SJSA1 (cell line): ENCODE measurements around the gene SLC8A1. TPM values are rescaled to one million over a fixed set of nuclear protein-coding genes. Genes with fewer than 3 reads are reported as not detected.

Source experiments
- DNase-seq, 2 experiments: peaks; one replicate each; pipeline ENCODE4 v3.0.0-alpha.2; 2015 to 2020; ENCODE audit warnings: low spot score in 2 of 2, low read depth in 1 of 2
- H3K27ac ChIP-seq: fragments of 250-450 bp; sonication (Bioruptor Pico); 2 replicates; pipeline ENCODE4 v1.5.1; 2020; ENCODE audit warnings: mild to moderate bottlenecking, moderate library complexity
- H3K27me3 ChIP-seq: fragments of 250-450 bp; sonication (Bioruptor Pico); replicated peaks from 2 replicates; pipeline ENCODE4 v1.5.1; 2020; ENCODE audit warnings: mild to moderate bottlenecking, moderate library complexity
- H3K36me3 ChIP-seq: fragments of 250-450 bp; sonication (Bioruptor Pico); 2 replicates; pipeline ENCODE4 v1.5.1; 2020; ENCODE audit warnings: mild to moderate bottlenecking
- H3K4me1 ChIP-seq: fragments of 250-450 bp; sonication (Bioruptor Pico); replicated peaks from 2 replicates; pipeline ENCODE4 v1.6.1; 2021; ENCODE audit warnings: mild to moderate bottlenecking
- H3K4me3 ChIP-seq: fragments of 250-450 bp; sonication (Bioruptor Pico); 2 replicates; pipeline ENCODE4 v1.5.1; 2020; ENCODE audit warnings: mild to moderate bottlenecking
- H3K9me3 ChIP-seq: fragments of 250-450 bp; sonication (Bioruptor Pico); replicated peaks from 2 replicates; pipeline ENCODE4 v1.5.1; 2020; ENCODE audit warnings: mild to moderate bottlenecking
- total RNA-seq: library from RNA; depleted of rRNA; stranded (reverse); fragments of >200 nt; shearing (Covaris generic); gene quantifications from 2 replicates; pipeline ENCODE4 v1.2.3, GENCODE V29; 2014

SLC8A1 gene
- total RNA-seq, 1 experiment from 2014 or later: 20.1 TPM

DNA sequence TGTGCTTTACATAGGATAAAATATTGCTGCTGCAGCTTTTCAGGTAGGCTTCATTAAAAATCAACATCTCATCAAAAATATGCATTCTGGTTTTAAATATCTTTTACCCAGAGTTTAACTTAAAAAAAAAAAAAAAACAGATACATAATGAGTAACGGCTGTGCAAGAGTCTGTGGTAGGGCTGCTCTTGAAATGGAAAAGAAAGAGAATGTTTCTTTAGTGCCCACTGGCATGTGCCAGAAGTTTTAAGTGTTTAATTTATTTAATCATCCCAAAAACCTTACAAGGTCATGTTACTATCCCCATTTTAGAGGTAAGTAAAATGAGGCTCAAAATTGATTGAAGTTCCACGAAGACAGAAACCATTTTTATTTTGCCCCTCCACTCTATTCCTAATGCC lies 92.1 kb downstream of the SLC8A1 start:
- no peak overlapping the region for H3K27ac ChIP-seq
- no peaks in the 10 kb centered on the region for H3K9me3 ChIP-seq
- no peaks in the 10 kb centered on the region for H3K27me3 ChIP-seq
- no peaks in the 10 kb centered on the region for H3K36me3 ChIP-seq
- H3K4me1 ChIP-seq: peaks cover 7% of the 10 kb centered on the region
- no peak for DNase-seq
- H3K4me3 ChIP-seq: no peak overlapping the region

DNA sequence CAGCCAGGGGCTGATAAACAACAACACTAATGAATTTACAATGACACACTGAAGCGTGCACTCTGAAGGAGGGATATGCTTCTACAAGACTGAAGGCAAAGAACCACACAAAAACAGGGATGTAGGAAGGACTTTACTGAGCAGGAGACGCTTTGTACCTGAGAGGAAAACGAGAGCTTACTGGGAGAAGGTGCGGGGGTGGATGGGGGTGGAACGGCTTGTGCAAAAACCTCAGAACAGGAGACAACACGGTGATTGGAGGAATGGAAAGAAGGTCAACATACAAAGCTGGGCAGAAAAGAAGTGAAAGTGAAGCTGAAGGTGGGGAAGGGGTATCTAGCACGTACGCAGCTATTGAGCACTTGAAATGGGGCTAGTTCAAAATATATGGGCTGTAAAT lies 93.1 kb downstream of the SLC8A1 start:
- no peak overlapping the region for H3K27ac ChIP-seq

DNA sequence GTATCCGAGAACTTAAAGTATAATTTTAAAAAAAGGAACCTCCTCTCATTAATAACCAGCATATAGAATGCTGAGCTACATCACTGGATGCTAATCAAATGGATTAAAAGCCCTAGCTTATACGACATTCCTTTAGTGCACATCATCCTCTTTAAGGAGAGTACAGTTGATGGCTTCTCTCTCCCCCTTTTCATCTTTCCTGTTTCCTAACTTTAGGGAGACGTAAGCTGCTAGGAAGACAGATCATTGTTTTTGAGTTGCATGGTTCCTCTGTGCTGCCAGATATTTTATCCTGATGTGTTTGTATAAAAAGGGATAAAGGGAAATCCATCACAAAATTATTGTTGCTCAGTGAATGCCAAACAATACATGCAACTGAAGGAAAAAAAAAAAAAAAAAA lies 94.2 kb downstream of the SLC8A1 start:
- H3K36me3 ChIP-seq: no peaks in the 10 kb centered on the region
- no peak for DNase-seq
- H3K9me3 ChIP-seq: no peaks in the 10 kb centered on the region
- no peak overlapping the region for H3K27ac ChIP-seq
- no peaks in the 10 kb centered on the region for H3K27me3 ChIP-seq
- H3K4me3 ChIP-seq: no peak overlapping the region
- H3K4me1 ChIP-seq: no peaks in the 10 kb centered on the region

More for the DNA sequence above, 93.1 kb downstream of the SLC8A1 start:
- H3K4me3 ChIP-seq: no peak overlapping the region
- peaks cover 7% of the 10 kb centered on the region for H3K4me1 ChIP-seq
- H3K36me3 ChIP-seq: no peaks in the 10 kb centered on the region
- H3K27me3 ChIP-seq: no peaks in the 10 kb centered on the region
- no peaks in the 10 kb centered on the region for H3K9me3 ChIP-seq
- no peak for DNase-seq

DNA sequence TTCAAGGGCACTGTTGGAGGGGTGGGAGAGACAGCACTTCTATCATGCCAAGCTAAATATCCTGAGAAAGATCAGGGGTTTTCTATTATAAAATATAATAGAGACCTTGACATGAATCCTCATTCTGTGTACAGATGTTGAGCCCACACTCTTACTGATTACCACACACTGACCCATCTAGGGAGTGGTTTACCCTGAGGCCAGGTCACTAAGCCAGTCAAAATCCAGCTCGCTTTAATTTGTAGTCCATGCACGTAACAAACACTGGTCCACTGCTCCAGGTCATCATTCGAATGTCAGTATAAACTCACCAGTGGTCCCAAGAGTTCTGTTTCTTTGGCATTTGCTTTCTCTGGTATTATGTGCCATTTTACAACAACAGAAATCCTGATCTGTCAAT lies 96.4 kb downstream of the SLC8A1 start:
- no peak overlapping the region for H3K4me3 ChIP-seq
- H3K9me3 ChIP-seq: no peaks in the 10 kb centered on the region
- no peak overlapping the region for H3K27ac ChIP-seq
- H3K36me3 ChIP-seq: no peaks in the 10 kb centered on the region
- no peak for DNase-seq
- H3K4me1 ChIP-seq: no peaks in the 10 kb centered on the region
- H3K27me3 ChIP-seq: no peaks in the 10 kb centered on the region

DNA sequence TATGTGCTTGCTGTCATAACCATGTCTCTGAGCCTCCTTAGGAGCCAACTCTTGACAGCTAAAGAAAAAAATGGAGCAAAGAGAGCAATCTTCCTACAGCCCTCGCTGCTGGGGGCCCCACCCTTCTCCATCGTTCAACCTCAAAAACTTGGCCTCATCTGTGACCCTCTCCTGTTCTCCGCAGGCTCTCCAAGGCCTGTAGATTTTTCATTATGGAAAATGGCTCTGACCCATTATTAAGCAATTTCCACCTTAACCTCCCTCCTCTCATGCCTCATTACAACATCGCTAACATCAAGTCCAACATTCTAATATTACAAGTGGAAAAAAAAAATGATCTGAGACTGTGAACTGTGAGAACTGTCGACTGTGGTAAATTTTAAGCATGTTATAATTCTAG lies 98.7 kb downstream of the SLC8A1 start:
- Histone ChIP-seq H3K4me3 (no peak overlapping the region), H3K36me3 (no peaks in the 10 kb centered on the region), H3K27ac (no peak overlapping the region), H3K9me3 (no peaks in the 10 kb centered on the region), H3K27me3 (no peaks in the 10 kb centered on the region), H3K4me1 (no peaks in the 10 kb centered on the region)
- DNase-seq: no peak

DNA sequence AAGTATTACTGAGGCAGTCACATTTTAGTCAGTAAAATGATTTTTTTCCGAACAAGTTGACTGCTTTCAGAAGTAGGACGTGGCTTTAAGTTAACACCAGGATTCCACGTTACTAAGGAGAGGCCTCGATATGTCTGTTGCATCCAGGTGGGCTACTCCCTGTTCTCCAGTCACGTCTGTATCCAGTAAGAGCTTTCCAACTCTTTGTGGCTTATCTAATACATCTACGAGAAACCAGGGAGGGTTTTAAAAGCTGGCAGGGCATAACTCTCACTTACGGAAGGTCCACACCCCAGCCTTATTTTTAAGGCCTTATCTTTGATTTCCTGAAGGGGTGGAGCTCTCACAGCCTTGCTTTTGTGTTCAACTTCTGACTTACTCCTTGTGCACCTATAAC lies 99.2 kb downstream of the SLC8A1 start:
- Histone ChIP-seq H3K9me3 (no peaks in the 10 kb centered on the region), H3K27me3 (no peaks in the 10 kb centered on the region), H3K4me3 (no peak overlapping the region), H3K4me1 (no peaks in the 10 kb centered on the region), H3K36me3 (no peaks in the 10 kb centered on the region), H3K27ac (no peak overlapping the region)
- DNase-seq: no peak

DNA sequence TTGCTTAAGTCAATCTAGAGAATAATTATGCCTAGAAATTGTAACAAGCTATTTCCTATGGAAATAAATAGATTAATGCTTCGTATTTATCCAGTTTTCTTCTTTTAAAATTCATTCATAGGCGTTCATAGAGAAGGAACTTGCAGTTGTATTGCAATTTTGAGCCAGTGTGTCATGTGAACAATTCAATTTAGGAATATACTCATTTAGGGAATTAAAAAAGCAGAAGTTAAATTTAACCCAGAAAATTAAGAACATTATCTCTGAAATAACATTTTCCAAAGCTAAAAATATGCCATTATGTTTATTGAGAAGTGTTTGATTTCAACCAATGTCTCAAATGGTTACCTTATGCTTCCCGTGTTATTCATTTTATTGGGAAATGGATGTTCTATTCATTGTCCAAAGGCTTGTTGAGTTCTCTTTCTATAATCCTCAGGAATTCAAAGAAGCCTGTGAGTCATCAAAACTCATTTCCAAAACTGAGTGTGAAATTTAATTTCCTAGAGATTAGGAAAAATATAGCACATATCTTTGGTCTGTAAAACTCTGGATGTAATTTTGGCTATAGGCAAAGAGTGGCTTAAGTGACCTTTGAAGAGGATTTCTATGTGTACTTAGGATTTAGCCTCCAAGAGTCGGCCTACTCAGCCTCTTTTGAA lies 99.7 kb downstream of the SLC8A1 start:
- no peak for DNase-seq
- H3K27ac ChIP-seq: no peak overlapping the region
- H3K27me3 ChIP-seq: no peaks in the 10 kb centered on the region
- no peaks in the 10 kb centered on the region for H3K9me3 ChIP-seq
- no peaks in the 10 kb centered on the region for H3K36me3 ChIP-seq
- no peak overlapping the region for H3K4me3 ChIP-seq
- H3K4me1 ChIP-seq: no peaks in the 10 kb centered on the region

DNA sequence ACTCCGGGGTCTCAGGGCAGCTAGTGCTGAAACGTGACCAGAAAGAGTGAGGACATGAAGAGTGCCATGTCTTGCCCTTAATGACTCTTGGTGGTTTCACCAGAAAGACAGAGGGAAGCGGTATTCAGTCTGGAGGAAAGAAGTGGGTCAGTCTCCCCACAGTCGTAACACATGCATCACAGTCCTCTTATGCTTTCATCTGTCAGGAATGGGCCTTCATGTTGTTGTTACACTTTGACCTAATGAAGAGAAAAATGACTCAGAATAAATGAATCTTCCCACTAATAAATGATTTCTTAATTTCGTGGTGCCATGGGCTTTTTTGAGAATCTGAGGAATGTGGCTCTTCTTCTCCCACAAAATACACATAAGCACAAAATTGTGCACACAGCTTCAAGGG lies 103.2 kb downstream of the SLC8A1 start:
- DNase-seq: no peak
- Histone ChIP-seq H3K27ac (no peak overlapping the region), H3K27me3 (no peaks in the 10 kb centered on the region), H3K4me1 (peaks cover 3% of the 10 kb centered on the region; the same call in 1 of the 2 replicates), H3K36me3 (no peaks in the 10 kb centered on the region), H3K9me3 (no peaks in the 10 kb centered on the region), H3K4me3 (no peak overlapping the region)

DNA sequence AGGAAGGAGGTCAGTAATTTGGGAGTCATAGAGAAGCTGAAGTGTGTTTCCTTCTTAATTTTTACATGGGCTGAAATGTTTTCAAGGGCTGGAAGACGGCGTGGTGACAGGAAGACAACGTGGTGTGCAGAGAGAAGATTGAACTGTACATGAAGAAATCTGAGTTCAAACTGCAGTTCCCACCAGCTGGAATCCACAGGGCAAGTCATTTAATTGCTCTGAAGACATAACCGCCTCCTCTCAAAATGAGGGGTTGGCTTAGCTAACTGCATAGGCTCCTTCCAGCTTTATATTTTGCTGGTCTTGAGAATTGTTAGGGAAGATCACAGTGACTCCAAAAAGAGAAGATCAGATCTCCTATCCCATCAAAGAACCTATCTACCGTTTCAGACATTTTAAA lies 103.9 kb downstream of the SLC8A1 start:
- no peaks in the 10 kb centered on the region for H3K9me3 ChIP-seq
- no peaks in the 10 kb centered on the region for H3K36me3 ChIP-seq
- no peaks in the 10 kb centered on the region for H3K27me3 ChIP-seq
- H3K4me1 ChIP-seq: peaks cover 3% of the 10 kb centered on the region; the same call in 1 of the 2 replicates
- no peak overlapping the region for H3K4me3 ChIP-seq
- H3K27ac ChIP-seq: no peak overlapping the region
- DNase-seq: no peak

DNA sequence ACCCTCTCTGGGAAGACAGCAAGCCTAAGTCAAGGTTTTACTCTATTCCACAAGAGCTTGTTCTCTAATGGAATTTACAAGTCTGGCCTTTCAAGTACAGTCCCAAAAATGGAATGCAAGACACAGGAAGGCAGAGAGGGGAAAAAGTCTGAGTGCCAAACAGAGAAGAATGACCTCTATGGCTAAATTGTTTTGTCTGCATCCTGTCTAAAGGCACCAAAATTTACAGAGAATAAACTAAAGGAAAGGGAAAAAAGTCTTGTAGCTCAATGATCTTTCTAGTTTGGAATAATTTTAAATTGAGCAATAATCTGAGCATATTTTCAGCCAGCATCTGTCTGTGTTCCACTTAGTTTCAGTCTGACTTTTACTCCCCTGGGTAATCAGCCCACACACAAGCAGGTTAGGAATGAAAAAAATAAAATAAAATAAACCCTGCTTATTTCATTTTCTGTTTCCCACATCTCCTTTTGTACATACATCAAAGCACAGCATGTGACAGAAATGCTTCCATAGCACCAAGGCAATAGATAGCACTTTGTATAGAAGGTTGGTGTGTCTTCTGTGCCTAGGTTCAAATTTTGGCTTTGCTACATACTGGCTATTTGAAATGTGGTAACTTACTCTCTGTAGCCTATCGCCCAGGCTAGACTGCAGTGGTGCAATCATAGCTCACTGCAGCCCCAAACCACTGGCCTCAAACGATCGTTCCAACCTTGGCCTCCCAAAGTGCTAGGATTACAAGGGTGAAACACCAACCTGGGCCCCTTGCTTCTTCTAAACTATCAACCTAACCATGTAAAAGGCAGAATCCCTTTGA lies 105.1 kb downstream of the SLC8A1 start:
- H3K27ac ChIP-seq: no peak overlapping the region
- no peaks in the 10 kb centered on the region for H3K36me3 ChIP-seq
- no peak for DNase-seq
- H3K27me3 ChIP-seq: no peaks in the 10 kb centered on the region
- H3K4me1 ChIP-seq: peaks cover 3% of the 10 kb centered on the region; the same call in 1 of the 2 replicates
- no peaks in the 10 kb centered on the region for H3K9me3 ChIP-seq
- H3K4me3 ChIP-seq: no peak overlapping the region

DNA sequence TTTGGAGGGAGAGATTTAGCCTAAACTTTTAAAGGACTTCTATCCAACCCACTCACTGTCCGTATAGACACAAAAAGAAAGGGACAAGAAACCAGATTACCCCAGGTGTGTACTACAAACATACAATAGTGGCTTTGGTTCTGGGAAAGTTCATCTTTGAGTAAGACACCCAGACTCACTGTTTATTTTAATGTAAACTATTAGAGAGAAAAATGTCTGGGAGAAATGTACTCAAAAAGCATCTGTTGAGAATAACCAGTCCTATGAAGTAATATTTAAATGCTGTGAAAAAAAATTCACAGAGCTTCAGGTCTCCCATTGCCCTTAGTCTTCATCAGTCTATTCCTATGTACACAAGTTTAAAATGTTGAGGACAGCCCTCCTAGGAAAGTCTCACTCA lies 107.5 kb downstream of the SLC8A1 start:
- no peaks in the 10 kb centered on the region for H3K9me3 ChIP-seq
- no peaks in the 10 kb centered on the region for H3K36me3 ChIP-seq
- H3K27me3 ChIP-seq: no peaks in the 10 kb centered on the region
- no peak for DNase-seq
- no peak overlapping the region for H3K27ac ChIP-seq
- H3K4me3 ChIP-seq: no peak overlapping the region
- peaks cover 3% of the 10 kb centered on the region; the same call in 1 of the 2 replicates for H3K4me1 ChIP-seq

DNA sequence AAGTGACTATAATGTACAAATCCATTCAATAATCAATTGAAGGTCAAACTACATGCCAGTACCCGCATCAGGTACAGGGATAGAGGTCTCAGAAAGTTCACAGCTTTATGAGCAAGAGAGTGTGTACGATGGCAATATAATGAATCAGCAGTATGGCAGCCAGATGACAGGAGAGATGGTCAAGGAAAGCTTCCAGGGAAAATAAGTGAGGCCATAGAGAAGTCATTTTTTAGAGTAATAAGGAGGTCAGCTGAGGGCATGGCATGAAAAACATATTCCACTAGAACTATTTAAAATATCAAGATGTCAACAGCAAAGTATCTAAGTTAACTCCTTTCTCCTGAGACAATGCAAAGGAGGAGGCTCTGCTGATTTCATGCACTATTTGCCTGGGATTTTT lies 108.0 kb downstream of the SLC8A1 start:
- peaks cover 3% of the 10 kb centered on the region; the same call in 1 of the 2 replicates for H3K4me1 ChIP-seq
- H3K27ac ChIP-seq: no peak overlapping the region
- no peaks in the 10 kb centered on the region for H3K9me3 ChIP-seq
- DNase-seq: no peak
- no peak overlapping the region for H3K4me3 ChIP-seq
- H3K27me3 ChIP-seq: no peaks in the 10 kb centered on the region
- no peaks in the 10 kb centered on the region for H3K36me3 ChIP-seq

DNA sequence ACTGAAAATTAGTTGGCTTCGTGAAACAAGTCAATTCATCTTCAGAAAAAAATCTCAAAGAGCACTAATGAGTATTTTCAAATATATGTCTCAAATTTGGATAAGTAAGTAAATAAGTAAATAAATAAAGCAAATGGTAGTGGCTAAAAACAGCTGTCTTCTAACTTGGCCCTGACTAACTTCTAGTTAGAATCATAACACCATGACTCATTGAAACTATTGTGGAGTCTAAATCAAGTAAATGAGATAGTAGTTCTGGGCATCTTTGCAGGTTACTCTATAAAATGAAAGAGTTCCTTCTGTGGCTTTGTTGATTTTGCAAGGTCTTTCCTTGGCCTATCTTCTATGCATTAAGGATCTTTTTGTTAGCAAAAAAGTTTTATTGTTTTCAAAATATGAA lies 110.7 kb downstream of the SLC8A1 start:
- Histone ChIP-seq H3K9me3 (no peaks in the 10 kb centered on the region), H3K4me3 (no peak overlapping the region), H3K27ac (no peak overlapping the region), H3K36me3 (no peaks in the 10 kb centered on the region), H3K27me3 (no peaks in the 10 kb centered on the region), H3K4me1 (no peaks in the 10 kb centered on the region; the same call in 1 of the 2 replicates)
- no peak for DNase-seq

DNA sequence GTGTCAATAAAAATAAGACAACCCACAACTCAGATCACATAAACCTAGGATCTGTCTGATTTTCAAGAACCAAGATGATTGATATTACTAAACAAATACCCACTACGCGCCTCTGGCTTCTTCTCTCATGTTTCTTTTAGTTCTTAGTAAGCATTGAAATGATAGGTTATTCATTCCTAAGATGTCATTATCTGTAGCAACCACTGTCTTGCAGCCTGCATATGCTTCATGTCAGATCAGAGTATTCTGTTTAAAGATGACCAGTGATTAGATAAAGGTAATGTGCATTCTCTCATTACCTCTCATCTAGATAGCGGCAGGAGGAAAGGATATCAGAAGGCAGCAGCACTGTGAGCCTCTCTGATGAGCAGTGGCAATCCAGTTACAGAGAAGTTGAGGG lies 112.9 kb downstream of the SLC8A1 start:
- Histone ChIP-seq H3K9me3 (no peaks in the 10 kb centered on the region), H3K27me3 (no peaks in the 10 kb centered on the region), H3K27ac (no peak overlapping the region), H3K4me3 (no peak overlapping the region), H3K36me3 (no peaks in the 10 kb centered on the region), H3K4me1 (no peaks in the 10 kb centered on the region; the same call in 1 of the 2 replicates)
- no peak for DNase-seq
